HG02981 (cell line): ENCODE results near the gene TXNRD2.

Experiments
- ATAC-seq: cut with Tn5 transposase; IDR thresholded peaks from one replicate; pipeline ENCODE4 v1.9.1; 2021; ENCODE audit warnings: mild to moderate bottlenecking, moderate library complexity; ENCODE audit not compliant: unreplicated experiment

TXNRD2 gene

DNA sequence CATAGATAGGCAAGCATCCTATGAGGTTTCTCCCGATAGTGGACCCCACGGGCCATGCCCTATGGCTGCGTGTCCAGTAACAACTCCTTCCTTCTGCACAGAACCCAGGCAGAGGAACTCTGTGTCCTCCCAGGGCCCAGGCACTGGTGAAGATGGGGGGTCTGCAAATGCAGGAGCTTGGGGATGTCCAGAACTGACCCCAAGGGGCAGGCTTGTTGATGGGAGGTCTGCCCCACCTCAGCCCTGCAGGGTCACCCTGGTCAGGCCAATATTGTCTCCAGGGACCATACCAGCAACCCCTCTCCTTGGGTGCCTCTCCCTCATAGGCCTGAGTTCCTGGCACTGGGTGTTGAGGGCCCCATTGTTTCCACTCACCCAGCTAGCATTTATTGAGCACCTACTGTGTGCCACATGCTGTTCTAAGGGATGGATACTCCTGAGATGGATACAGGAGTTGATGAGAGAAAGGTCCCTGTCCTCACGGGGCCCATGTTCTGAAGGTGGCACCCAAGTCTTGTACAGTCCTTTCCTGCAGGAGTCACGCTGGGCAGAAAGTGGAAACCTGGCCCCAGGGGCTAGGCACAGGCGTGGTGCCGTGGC is 26.3 kb upstream of the TXNRD2 start:
- ATAC-seq: no peak

DNA sequence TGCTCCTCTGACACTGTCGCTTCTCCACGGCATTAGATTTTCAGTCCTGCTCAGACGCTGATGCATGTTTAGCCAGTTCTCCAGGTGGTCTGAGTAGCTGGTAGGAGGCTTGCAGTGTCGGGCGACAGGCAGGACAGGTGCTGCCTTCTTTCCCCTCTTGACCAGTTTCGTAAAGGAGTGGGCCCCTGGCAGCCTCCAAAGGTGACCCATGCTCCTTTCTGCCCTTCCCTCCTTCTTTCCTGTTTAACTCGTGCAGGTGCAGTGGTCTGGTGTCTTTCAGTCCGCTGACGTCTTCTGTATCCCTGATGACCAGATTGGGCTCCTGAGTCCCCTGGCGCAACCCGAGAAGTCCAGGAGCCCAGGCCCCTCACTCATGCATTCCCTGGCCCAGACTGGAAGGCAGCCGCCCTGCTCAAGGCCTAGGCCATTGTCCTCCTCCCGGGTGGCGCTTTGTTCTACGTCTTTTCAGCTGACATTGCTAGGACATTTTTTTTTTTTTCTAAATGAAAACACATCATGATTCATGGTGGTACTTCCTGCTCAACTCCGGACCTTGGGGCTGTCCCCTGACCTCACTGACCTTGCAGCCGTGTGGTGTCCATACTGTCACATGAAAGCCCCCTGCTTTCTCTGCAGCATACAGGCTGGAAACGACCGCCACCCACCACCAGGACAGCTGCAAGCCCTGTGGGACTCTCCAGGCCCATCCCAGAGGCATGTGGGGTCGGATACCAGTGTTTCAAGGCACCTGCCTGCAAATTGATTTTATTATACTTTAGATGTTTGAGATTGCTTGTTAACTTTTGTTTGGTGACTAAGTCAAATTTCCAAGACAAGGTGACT is 25.5 kb upstream of the TXNRD2 start:
- ATAC-seq: no peak

DNA sequence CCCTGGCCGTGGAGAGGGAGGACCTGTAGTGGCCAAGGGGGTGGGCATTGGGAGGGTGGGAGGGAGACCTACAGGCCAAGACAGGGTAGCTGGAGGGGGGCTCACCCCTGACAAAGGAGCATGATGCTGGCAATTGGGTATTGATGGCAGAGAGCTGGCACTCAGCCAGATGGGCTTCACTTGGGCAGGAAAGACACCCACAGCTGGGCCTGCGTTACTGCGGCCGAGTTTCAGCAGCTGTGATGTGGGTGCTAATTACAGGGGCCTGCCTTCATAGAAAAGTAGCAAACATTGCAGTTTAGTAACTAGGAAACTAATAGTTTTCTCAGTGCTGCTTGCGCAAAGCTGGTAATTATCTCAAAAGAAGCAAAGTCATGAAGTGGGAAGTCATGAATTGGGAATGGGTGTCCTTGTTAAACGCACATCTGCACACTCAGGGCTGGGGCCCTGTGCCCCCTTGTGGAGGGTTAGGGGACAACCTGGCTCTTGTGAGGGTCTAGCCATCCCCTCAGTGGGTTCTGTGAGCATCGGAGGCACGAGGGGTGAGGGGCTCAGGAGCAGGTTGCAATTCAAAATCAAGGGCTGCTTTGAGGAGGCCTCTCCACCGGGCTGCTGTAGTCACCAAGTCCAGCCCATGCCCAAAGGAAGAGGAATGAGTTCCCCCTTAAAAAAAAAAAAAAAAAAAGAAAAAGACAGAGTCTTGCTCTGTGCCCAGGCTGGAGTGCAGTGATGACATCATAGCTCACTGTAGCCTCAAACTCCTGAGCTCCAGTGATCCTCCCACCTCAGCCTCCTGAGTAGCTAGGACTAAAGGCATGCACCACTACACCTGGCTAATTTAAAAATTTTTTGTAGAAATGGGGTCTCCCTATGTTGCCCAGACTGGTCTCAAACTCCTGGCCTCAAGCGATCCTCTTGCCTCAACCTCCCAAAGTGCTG is 24.4 kb upstream of the TXNRD2 start:
- ATAC-seq: no peak

DNA sequence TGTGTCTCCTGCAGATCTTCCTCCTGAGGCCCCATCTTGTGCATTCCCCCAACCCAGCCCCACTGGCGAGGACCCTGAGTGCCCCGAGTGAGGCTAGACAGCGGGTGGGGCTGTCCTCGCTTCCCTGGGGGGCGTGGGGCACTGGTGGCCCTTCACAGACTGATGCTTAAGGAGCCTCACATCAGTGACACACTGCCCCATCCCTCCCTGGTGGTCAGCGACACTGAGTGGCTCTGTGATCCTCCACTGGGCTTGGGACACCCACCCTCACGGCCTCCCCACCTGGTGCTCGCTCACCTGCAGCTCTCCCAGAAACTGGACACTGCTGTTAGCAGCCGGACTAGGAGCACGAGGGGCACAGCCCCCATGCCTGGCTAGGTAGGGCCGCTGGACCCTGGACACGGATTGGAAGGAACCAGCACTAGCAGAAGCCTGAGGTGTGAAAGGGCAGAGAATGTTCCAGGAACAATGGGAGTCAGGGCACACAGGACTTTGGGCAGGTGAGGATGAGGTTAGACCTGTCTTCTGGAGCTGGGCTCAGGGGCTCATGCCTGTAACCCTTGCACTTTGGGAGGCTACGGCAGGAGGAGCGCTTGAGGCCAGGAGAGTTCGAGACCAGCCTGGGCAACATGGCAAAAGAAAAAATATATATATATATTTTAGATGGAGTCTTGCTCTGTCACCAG is 23.2 kb upstream of the TXNRD2 start:
- ATAC-seq: no peak

DNA sequence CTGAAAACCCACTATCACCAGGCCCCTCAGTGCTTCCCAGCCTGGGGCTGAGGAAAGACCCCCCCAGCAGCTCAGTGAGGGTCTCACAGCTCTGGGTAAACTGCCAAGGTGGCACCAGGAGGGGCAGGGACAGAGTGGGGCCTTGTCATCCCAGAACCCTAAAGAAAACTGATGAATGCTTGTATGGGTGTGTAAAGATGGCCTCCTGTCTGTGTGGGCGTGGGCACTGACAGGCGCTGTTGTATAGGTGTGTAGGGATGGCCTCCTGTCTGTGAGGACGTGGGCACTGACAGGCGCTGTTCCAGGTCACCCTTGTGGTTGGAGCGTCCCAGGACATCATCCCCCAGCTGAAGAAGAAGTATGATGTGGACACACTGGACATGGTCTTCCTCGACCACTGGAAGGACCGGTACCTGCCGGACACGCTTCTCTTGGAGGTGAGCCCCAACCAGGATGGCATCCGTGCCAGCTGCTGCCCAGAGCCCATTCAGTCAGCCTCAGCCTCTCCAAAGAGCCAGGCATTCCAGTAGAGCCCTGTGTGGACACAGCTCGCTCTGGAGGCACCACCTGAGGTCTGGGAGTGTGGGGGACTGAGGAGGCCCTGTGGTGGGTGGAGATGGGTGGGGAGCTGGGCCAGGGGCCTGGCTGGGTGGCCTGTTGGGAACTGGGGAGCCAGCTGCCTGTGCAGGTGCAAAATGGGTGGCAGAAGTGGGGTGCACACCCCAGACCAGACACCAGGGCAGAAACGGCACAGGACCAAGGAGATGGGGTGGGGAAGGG is 22.4 kb upstream of the TXNRD2 start:
- no peak for ATAC-seq

DNA sequence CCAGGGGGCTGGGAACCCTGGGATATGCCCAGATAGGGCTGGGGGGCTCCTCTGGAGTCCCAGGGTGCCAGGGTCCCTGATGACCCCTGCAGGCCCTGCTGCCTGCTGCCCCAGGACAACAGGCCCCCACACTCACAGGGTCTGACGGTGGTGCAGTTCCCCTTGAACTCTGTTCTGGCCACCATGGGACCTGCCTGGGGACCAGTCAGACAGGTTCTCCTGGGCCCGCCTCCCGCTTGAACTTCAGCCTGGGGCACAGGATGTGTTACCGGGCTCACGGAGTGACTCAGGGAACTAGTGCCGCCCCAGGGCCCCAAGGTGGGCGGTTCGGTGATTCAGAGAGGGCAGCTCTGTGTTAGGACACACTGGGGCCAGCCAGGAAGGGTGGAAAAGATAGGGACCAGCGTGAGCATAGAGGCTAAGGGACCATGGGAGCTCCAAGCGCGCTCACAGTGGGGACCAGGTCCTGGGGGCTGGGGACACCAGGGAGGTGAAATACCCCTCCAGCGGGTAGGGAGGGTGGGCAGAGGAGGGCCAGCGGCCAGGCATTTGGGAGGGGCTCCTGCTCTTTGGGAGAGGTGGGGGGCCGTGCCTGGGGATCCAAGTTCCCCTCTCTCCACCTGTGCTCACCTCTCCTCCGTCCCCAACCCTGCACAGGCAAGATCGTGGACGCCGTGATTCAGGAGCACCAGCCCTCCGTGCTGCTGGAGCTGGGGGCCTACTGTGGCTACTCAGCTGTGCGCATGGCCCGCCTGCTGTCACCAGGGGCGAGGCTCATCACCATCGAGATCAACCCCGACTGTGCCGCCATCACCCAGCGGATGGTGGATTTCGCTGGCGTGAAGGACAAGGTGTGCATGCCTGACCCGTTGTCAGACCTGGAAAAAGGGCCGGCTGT is 21.5 kb upstream of the TXNRD2 start:
- ATAC-seq: no peak

DNA sequence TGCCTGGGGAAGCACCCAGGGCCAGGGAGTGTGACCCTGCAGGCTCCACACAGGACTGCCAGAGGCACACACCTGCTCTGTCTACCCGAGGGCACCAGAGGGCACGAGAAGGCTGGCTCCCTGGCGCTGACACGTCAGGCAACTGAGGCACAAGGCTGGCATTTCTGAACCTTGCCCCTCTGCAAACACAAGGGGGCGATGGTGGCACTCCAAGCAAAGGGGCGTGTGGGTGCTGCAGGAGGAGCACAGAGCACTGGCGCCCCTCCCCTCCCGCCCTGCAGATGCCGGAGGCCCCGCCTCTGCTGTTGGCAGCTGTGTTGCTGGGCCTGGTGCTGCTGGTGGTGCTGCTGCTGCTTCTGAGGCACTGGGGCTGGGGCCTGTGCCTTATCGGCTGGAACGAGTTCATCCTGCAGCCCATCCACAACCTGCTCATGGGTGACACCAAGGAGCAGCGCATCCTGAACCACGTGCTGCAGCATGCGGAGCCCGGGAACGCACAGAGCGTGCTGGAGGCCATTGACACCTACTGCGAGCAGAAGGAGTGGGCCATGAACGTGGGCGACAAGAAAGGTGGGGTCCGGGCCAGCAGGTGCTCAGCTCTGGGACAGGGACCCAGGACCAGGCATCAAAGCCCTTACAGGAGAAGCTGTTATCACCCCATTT is 20.8 kb upstream of the TXNRD2 start:
- ATAC-seq: no peak

DNA sequence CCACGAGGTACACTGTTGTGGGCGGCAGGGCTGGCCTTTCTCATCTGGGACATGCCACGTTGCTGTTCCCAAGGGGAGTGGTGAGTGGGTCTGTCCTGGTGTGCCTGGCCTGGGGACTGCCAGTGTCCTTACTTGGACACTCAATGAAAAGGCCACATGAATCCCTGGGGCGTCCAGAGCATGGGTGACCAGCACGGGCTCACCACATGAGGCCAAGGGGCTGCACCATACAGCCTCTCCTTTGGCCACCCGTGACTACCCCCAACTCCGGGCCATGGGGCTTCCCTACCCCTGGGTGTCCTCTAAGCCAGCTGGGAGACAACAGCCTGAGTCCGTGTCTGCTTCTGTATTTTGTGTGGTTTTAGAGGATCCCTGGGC is 20.2 kb upstream of the TXNRD2 start:
- no peak for ATAC-seq

DNA sequence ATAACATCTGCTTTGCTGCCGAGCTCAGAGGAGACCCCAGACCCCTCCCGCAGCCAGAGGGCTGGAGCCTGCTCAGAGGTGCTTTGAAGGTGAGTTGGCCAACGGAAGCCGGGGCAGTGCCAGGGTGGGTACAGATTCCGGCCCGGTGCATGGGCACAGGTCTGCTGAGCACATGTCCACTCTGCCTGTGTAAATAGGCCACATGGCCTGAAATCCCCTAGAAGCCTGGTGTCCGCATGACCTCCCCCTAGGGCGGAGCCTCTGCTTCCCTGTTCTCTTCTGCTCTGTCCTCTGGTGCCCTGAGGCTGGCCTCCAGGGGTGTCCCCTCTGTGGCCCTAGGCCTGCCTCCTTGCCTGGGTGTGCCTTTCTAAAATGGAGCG is 19.6 kb upstream of the TXNRD2 start:
- ATAC-seq: no peak

DNA sequence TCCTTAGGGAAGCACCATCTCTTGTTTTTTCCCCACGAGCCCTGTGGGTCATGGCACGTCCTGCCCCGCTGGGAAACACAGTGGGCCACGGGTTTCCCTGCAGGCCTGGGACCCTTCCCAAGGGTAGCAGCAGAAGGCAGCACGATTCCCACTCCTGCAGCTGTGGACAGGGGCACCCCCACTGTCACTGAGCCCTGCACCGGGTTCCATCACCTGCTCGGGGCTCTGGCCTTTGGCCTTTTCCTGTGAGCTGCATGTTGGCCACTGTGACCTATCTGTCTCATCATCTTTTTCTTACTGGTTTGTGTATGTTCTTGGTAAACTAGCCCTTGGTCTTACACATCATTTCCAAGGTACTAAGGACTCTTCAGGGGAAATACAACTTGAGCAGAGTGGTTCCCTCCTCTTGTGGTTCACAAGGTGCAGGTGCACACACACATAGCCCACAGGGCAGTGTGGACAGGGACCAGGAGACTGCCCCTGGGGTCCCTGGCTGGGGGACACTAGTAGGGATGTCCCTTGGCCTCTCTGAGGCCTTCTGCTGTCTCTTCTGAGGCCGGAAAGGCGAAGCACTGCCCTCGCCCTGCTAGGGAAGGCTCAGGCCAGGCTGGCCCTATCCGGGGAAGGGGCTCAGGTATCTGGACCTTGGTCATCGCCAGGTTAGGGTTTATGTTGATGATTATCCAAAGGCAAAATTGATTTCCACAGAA is 19.0 kb upstream of the TXNRD2 start:
- no peak for ATAC-seq

DNA sequence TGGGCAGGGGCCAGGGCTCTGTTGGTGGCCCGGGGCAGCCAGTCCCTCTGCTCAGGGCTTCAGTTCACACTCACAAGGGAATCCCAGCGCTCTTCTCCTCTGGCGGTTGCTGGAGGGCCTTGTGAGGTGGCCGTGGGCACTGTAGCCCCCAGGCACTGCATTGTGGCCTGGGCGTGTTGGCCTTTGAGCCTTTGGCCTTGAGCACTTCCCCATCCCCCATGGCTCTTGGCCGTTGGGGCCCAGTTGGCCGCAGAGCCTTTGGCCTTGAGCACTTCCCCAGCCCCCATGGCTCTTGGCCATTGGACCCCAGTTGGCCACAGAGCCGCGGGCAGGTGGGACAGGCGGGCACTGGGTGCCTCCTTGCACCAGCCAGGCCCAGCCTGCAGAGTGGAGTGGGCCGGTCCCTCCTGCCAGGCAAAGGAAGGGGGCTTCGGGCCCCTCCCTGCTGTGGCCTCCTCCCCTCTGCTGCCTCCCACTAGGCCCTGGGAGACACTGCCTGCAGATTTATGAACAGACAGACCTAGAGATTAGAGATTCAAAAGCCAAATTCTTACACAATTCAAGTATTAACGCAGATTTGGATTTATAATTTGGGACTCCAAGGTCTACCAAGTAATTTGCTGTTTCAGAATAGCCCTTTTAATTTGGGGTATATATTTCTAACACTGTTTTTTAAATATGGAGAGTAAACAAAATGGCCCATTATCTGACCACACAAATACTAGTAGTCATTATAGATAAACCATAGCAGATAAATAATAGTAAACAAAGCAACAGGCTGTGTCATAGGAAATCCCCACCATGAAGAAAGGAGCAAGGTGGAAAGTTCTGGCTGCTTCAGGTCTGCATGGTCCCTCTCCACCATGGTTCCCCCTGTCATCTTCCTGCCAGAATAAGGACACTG is 18.2 kb upstream of the TXNRD2 start:
- no peak for ATAC-seq

DNA sequence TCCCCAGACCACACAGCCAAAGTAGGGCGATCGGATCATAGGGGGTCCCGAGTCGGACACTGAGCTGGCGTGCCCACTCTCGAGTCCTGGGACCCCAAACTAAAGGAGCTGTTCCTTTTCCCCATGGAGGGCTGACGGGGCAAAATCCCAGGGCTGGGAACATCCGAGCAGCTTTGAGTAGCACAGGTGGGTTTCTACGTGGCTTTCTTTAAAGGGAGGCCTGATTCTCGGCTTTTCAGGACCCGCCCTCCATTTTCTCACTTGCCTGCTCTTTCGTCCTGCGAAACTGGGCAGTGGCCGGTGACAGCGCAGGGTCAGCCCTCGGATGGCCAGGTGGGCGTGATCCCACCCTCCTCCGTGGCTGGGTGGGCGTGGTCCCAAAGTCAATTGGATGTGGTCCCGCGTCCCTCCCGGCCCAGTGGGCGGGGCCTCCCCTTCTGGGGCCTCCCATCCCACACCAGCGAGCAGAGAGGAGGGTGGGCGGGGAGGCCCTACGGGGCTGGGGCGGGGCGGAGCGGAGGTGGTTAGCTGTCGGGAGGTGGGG is 17.5 kb upstream of the TXNRD2 start:
- no peak for ATAC-seq

DNA sequence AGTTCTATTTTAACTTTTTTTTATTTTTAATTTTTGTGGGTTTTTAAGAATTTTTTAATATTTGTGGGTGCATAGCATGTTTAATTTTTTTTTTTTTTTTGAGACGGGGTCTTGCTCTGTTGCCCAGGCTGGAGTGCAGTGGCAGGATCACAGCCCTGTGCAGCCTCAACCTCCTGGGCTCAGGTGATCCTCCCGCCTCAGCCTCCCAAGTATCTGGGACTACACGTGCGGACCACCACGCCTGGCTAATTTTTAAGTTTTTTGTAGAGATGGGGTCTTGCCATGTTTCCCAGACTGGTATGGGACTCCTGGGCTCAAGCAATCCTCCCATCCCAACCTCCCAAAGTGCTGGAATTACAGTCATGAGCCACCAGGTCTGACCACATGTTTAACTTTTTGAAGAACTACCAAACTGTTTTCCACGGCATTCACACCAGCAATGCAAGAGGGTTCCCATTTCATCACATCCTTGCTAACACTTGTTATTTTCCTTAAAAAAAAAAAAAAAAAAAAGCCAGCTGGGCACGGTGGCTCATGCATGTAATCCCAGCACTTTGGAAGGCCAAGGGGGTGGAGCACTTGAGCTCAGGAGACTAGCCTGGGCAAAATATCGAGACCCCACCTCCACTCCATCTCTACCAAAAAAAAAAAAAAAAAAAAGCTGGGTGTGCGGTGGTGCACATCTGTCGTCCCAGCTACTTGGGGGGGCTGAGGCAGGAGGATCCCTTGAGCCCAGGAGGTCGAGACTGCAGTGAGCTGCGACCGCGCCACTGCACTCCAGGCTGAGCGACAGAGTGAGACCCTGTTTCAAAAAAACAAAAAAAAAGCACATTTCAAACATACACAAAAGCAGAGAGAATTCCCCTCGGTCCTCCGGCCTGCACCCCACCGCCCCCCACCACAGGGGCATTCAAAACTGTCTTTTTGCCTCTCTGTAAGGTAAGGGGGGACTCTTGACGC is 16.7 kb upstream of the TXNRD2 start:
- no peak for ATAC-seq

DNA sequence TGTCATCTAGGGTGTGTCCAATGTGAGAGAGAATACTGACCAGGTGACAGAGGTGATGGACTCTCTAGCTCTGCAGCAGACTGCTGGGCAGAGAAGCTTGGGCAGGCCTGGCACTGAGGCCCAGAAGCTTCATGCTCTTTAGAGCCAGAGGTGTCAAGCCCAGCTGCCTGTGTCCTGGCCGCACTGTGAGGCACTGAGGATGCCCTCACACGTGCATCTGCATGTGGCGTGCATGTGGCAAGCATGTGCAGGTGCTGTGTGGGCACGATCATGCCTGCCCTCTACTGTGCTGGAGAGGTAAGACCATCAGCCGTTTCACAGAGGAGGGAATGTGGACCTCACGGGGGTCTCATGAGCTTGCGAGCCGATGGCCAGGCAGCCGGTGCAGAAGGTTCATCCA is 15.8 kb upstream of the TXNRD2 start:
- ATAC-seq: no peak

DNA sequence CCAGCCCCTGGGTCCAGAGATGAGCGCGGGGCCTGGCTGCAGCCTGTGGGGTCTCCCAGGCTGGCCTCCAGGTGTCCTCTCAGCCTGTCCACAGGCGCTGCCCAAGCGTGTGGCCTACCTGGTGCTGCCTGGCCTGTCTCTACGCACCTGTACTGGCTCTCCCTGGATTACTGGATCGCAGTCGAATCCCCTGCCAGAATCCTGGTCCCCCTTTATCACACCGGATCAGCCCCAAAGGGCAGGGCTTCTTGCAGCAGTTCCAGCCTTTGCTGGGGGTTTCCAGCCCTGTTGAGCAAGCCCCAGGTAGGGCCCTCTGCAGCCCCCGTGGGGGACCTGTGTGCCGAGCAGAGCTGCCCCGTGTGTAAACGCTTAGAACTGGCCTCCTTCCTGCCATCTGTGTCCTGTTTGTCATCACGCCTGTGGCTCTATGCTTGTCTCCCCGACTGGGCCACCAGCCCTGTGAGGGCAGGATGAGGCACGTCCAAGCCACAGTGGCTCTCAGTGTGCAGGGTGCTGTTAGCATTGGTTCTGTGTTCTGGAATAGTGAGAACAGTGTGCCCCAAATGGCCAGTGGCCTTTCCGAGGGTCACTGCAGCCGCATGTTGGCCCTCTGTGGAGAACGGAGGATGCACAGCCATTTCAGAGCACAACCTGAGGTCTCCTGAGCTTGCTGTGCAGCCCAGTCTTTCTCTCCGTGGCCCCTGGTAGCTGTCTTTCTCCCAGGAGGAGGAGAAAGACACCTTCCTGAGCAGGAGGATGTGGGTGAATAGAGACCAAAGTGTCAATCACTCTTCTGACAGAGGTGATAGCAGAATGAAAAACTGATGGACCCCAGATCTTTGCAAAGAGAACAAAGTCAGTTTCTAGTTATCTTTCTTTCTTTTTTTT is 13.9 kb upstream of the TXNRD2 start:
- ATAC-seq: no peak
